GM23338 (cell line): ENCODE measurements around the gene CNOT6. TPM values are rescaled to one million over a fixed set of nuclear protein-coding genes. Genes with fewer than 3 reads are reported as not detected.

ENCODE experiments used
- ATAC-seq: fragments of 200-7000 bp; cut with Tn5 transposase; 3 replicates; pipeline ENCODE4 v1.9.1; 2020
- DNase-seq: peaks from one replicate; pipeline ENCODE4 v3.0.0-alpha.2; 2015; ENCODE audit warnings: low spot score
- H2AFZ ChIP-seq: fragments of 200-600 bp; sonication (generic); 2 replicates; pipeline ENCODE4 v1.8.0; 2016; ENCODE audit warnings: antibody characterized with exemption, mild to moderate bottlenecking, moderate library complexity
- H3F3A ChIP-seq: fragments of 200-600 bp; sonication (generic); replicated peaks from 2 replicates; pipeline ENCODE4 v1.8.0; 2017; ENCODE audit warnings: antibody characterized with exemption, mixed run types, low read depth
- H3K27ac ChIP-seq: fragments of 200-600 bp; sonication (generic); 2 replicates; pipeline ENCODE4 v1.6.1; 2016; ENCODE audit warnings: low read depth
- H3K27me3 ChIP-seq: fragments of 200-600 bp; sonication (generic); 2 replicates; pipeline ENCODE4 v1.8.0; 2016; ENCODE audit warnings: mild to moderate bottlenecking, mixed run types, moderate library complexity; ENCODE audit not compliant: insufficient read depth
- H3K36me3 ChIP-seq: fragments of 200-600 bp; sonication (generic); 2 replicates; pipeline ENCODE4 v1.8.0; 2016; ENCODE audit warnings: mild to moderate bottlenecking; ENCODE audit not compliant: insufficient read depth
- H3K4me1 ChIP-seq: fragments of 200-600 bp; sonication (generic); 2 replicates; pipeline ENCODE4 v1.8.0; 2016; ENCODE audit warnings: mild to moderate bottlenecking, moderate library complexity; ENCODE audit not compliant: insufficient read depth
- H3K4me2 ChIP-seq: fragments of 200-600 bp; sonication (generic); 2 replicates; pipeline ENCODE4 v1.7.1; 2017; ENCODE audit warnings: mixed run types
- H3K4me3 ChIP-seq: fragments of 200-600 bp; sonication (generic); 2 replicates; pipeline ENCODE4 v1.6.1; 2016; ENCODE audit warnings: mixed run types
- H3K79me2 ChIP-seq: fragments of 200-600 bp; sonication (generic); replicated peaks from 2 replicates; pipeline ENCODE4 v1.8.0; 2017; ENCODE audit warnings: mild to moderate bottlenecking; ENCODE audit not compliant: insufficient read depth
- H3K9me2 ChIP-seq: fragments of 200-600 bp; sonication (generic); 2 replicates; pipeline ENCODE4 v1.8.0; 2017; ENCODE audit not compliant: insufficient read depth
- H4K20me1 ChIP-seq: fragments of 200-600 bp; sonication (generic); replicated peaks from 2 replicates; pipeline ENCODE4 v1.8.0; 2017; ENCODE audit warnings: mild to moderate bottlenecking; ENCODE audit not compliant: insufficient read depth
- H3K27ac Mint-ChIP-seq: 2 replicates; pipeline ENCODE4 v1.8.0; 2020; ENCODE audit warnings: inconsistent platforms, mild to moderate bottlenecking, moderate library complexity, mixed read lengths
- H3K27me3 Mint-ChIP-seq: 3 replicates; pipeline ENCODE4 v1.8.0; 2022; ENCODE audit warnings: low read depth, mild to moderate bottlenecking, moderate library complexity, mixed read lengths, inconsistent platforms; ENCODE audit not compliant: insufficient read depth, poor library complexity
- H3K36me3 Mint-ChIP-seq: 3 replicates; pipeline ENCODE4 v1.8.0; 2021; ENCODE audit warnings: low read depth, mild to moderate bottlenecking, inconsistent platforms, moderate library complexity, mixed read lengths
- H3K4me1 Mint-ChIP-seq: 3 replicates; pipeline ENCODE4 v1.8.0; 2020; ENCODE audit warnings: mild to moderate bottlenecking, inconsistent platforms, mixed read lengths
- H3K4me3 Mint-ChIP-seq: 3 replicates; pipeline ENCODE4 v1.8.0; 2021; ENCODE audit warnings: moderate library complexity, mild to moderate bottlenecking, inconsistent platforms, mixed read lengths
- H3K9me3 Mint-ChIP-seq: 3 replicates; pipeline ENCODE4 v1.8.0; 2020; ENCODE audit warnings: moderate library complexity, mild to moderate bottlenecking, inconsistent platforms, mixed read lengths
- CREB1 ChIP-seq: fragments of 250-450 bp; sonication (Bioruptor Pico); IDR thresholded peaks from 2 replicates; pipeline ENCODE4 v1.5.0; 2020; ENCODE audit warnings: low read depth, mild to moderate bottlenecking, moderate library complexity
- JUNB ChIP-seq: IDR thresholded peaks from one replicate; pipeline ENCODE4 v1.6.1; 2016; ENCODE audit warnings: antibody characterized with exemption; ENCODE audit not compliant: unreplicated experiment
- NANOG ChIP-seq: IDR thresholded peaks from 2 replicates; pipeline ENCODE4 v1.6.1; 2016; ENCODE audit warnings: antibody characterized with exemption, borderline replicate concordance
- ZNF331 ChIP-seq: fragments of 250-450 bp; sonication (Bioruptor Pico); IDR thresholded peaks from 2 replicates; pipeline ENCODE4 v1.5.0; 2020; ENCODE audit warnings: low read depth, mild to moderate bottlenecking, moderate library complexity
- polyA plus RNA-seq: library from polyadenylated mRNA; unstranded; fragments of >200 nt; fragmentation: Nextera tagmentation; extraction: Ambion mirVana; gene quantifications from 2 replicates; pipeline ENCODE4 v1.2.1, GENCODE V29; 2016
- total RNA-seq: library from RNA; depleted of rRNA; stranded (reverse); fragments of >200 nt; shearing (Covaris generic); gene quantifications from 2 replicates; pipeline ENCODE4 v1.2.3, GENCODE V29; 2014
- TF ChIP-seq, protein P1 (sequence below): IDR thresholded peaks from 2 replicates; pipeline ENCODE4 v1.6.1; 2016; ENCODE audit warnings: antibody characterized with exemption
- TF ChIP-seq, protein P2 (sequence below), 2 experiments: fragments of 200-600 bp in 1 of 2; sonication (generic) in 1 of 2; conservative IDR thresholded peaks; 2 replicates each; pipeline versions ENCODE4 v1.5.1 to v1.6.1; 2016 to 2017; ENCODE audit warnings: antibody characterized with exemption in 2 of 2, low read depth in 2 of 2, mild to moderate bottlenecking in 2 of 2, moderate library complexity in 1 of 2
- TF ChIP-seq, protein P3 (sequence below): fragments of 250-450 bp; sonication (Bioruptor Pico); IDR thresholded peaks from 2 replicates; pipeline ENCODE4 v1.5.0; 2020; ENCODE audit warnings: mild to moderate bottlenecking, moderate library complexity

Gene CNOT6
- total and polyA plus RNA-seq, 2 experiments from 2014 or later = 14.6 to 38.7 TPM

DNA sequence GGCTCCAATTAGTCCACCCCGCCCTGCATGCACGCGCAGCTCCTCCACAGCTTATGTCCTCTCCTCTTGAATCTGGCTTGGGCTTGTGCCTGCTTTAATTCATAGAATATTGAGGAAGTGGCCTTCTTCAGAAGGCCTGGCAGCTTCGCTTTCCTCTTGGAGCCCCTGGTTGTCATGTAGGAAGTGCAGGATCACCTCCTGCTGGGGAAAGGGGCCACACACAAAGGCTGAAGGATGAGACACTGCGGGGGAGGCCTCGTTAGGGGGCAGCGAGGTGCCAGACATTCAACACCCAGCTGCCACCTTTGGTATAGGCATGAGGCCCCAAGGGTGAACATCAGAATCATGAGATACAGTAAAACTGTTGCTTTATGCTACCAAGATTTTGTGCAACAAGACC, 2.7 kb upstream of the CNOT6 start:
- Mint-ChIP-seq H3K9me3 (peaks cover 38% of the 10 kb centered on the region), H3K27ac (no peak overlapping the region), H3K4me1 (peaks cover 29% of the 10 kb centered on the region), H3K27me3 (peaks cover 13% of the 10 kb centered on the region), H3K36me3 (peaks cover 56% of the 10 kb centered on the region), H3K4me3 (no peak overlapping the region)
- H3K27ac ChIP-seq = no peak overlapping the region
- H3K79me2 ChIP-seq = peaks cover 21% of the 10 kb centered on the region
- ATAC-seq (no peak), DNase-seq (peak; percentile 53)
- TF ChIP-seq, protein P1, sequence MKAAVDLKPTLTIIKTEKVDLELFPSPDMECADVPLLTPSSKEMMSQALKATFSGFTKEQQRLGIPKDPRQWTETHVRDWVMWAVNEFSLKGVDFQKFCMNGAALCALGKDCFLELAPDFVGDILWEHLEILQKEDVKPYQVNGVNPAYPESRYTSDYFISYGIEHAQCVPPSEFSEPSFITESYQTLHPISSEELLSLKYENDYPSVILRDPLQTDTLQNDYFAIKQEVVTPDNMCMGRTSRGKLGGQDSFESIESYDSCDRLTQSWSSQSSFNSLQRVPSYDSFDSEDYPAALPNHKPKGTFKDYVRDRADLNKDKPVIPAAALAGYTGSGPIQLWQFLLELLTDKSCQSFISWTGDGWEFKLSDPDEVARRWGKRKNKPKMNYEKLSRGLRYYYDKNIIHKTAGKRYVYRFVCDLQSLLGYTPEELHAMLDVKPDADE = no peak
- TF ChIP-seq, protein P2, sequence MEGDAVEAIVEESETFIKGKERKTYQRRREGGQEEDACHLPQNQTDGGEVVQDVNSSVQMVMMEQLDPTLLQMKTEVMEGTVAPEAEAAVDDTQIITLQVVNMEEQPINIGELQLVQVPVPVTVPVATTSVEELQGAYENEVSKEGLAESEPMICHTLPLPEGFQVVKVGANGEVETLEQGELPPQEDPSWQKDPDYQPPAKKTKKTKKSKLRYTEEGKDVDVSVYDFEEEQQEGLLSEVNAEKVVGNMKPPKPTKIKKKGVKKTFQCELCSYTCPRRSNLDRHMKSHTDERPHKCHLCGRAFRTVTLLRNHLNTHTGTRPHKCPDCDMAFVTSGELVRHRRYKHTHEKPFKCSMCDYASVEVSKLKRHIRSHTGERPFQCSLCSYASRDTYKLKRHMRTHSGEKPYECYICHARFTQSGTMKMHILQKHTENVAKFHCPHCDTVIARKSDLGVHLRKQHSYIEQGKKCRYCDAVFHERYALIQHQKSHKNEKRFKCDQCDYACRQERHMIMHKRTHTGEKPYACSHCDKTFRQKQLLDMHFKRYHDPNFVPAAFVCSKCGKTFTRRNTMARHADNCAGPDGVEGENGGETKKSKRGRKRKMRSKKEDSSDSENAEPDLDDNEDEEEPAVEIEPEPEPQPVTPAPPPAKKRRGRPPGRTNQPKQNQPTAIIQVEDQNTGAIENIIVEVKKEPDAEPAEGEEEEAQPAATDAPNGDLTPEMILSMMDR (conservative IDR thresholded peaks at IDR 0.05; ENCODE audit: low read depth in 2 of 2) = peak; percentile 18 to 58; a peak in 3 of 4 replicates
- H3F3A ChIP-seq = 0 out of 2 replicates have a peak, but pooled peaks cover 4% of the 10 kb centered on the region
- H3K9me2 ChIP-seq = no peaks in the 10 kb centered on the region
- no peaks in the 10 kb centered on the region for H3K27me3 ChIP-seq
- no peak overlapping the region for H2AFZ ChIP-seq
- H3K4me2 ChIP-seq = peak overlapping the region; percentile 57
- 0 out of 2 replicates have a peak overlapping the region, but pooled peaks have one; percentile 30 for H3K4me3 ChIP-seq
- peaks cover 12% of the 10 kb centered on the region for H4K20me1 ChIP-seq
- H3K4me1 ChIP-seq = peaks cover 24% of the 10 kb centered on the region
- peaks cover 6% of the 10 kb centered on the region; the same call in 1 of the 2 replicates for H3K36me3 ChIP-seq

DNA sequence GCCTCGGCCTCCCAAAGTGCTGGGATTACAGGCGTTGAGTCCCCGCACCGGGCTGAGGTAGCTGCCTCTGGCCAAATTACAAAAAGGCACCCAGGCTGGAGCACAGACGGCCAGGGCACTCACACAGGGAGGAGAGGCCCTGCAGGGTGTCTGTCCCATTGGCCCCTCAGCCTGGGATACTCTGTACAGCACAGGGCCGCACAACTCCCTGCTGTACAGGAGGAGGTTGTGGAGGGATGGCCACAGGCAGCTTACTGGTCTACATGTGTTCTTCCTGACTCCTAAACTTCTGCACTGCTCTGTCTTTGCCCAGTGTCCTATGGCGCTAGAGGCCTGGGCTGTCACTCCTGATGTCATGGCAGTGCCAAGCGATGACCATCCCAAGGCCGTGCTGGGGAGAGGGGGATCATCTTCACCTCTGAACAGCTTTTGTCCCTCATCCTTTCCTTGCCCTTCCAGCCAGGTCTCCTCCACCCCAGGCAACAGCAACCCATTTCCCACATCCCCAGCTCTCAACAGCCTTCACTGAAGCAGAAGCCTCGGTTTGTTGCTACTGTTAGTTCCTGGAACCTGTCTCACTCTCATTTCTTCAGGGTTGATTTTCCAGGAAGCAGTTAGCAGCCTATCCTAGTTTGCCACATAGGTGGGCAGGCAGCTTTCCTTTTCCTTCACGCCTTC, 1.8 kb upstream of the CNOT6 start:
- no peak overlapping the region for H3K27ac Mint-ChIP-seq
- H3K4me3 ChIP-seq = no peak overlapping the region
- H3K4me2 ChIP-seq = no peak overlapping the region
- TF ChIP-seq ZNF331 (CRISPR knock-in tag) = no peak
- TF ChIP-seq, protein P2 (conservative IDR thresholded peaks at IDR 0.05; ENCODE audit: low read depth in 2 of 2) = no peak
- TF ChIP-seq, protein P3, sequence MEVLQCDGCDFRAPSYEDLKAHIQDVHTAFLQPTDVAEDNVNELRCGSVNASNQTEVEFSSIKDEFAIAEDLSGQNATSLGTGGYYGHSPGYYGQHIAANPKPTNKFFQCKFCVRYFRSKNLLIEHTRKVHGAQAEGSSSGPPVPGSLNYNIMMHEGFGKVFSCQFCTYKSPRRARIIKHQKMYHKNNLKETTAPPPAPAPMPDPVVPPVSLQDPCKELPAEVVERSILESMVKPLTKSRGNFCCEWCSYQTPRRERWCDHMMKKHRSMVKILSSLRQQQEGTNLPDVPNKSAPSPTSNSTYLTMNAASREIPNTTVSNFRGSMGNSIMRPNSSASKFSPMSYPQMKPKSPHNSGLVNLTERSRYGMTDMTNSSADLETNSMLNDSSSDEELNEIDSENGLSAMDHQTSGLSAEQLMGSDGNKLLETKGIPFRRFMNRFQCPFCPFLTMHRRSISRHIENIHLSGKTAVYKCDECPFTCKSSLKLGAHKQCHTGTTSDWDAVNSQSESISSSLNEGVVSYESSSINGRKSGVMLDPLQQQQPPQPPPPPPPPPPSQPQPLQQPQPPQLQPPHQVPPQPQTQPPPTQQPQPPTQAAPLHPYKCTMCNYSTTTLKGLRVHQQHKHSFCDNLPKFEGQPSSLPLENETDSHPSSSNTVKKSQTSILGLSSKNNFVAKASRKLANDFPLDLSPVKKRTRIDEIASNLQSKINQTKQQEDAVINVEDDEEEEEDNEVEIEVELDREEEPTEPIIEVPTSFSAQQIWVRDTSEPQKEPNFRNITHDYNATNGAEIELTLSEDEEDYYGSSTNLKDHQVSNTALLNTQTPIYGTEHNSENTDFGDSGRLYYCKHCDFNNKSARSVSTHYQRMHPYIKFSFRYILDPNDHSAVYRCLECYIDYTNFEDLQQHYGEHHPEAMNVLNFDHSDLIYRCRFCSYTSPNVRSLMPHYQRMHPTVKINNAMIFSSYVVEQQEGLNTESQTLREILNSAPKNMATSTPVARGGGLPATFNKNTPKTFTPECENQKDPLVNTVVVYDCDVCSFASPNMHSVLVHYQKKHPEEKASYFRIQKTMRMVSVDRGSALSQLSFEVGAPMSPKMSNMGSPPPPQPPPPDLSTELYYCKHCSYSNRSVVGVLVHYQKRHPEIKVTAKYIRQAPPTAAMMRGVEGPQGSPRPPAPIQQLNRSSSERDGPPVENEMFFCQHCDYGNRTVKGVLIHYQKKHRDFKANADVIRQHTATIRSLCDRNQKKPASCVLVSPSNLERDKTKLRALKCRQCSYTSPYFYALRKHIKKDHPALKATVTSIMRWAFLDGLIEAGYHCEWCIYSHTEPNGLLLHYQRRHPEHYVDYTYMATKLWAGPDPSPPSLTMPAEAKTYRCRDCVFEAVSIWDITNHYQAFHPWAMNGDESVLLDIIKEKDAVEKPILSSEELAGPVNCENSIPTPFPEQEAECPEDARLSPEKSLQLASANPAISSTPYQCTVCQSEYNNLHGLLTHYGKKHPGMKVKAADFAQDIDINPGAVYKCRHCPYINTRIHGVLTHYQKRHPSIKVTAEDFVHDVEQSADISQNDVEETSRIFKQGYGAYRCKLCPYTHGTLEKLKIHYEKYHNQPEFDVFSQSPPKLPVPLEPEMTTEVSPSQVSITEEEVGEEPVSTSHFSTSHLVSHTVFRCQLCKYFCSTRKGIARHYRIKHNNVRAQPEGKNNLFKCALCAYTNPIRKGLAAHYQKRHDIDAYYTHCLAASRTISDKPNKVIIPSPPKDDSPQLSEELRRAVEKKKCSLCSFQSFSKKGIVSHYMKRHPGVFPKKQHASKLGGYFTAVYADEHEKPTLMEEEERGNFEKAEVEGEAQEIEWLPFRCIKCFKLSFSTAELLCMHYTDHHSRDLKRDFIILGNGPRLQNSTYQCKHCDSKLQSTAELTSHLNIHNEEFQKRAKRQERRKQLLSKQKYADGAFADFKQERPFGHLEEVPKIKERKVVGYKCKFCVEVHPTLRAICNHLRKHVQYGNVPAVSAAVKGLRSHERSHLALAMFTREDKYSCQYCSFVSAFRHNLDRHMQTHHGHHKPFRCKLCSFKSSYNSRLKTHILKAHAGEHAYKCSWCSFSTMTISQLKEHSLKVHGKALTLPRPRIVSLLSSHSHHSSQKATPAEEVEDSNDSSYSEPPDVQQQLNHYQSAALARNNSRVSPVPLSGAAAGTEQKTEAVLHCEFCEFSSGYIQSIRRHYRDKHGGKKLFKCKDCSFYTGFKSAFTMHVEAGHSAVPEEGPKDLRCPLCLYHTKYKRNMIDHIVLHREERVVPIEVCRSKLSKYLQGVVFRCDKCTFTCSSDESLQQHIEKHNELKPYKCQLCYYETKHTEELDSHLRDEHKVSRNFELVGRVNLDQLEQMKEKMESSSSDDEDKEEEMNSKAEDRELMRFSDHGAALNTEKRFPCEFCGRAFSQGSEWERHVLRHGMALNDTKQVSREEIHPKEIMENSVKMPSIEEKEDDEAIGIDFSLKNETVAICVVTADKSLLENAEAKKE (CRISPR knock-in tag) = no peak
- no peak for TF ChIP-seq JUNB
- no peak for TF ChIP-seq CREB1 (CRISPR knock-in tag)
- TF ChIP-seq, protein P1 = no peak
- TF ChIP-seq NANOG = no peak

More for the DNA sequence above, 1.8 kb upstream of the CNOT6 start:
- no peaks in the 10 kb centered on the region for H3K9me2 ChIP-seq
- Mint-ChIP-seq H3K9me3 (peaks cover 30% of the 10 kb centered on the region), H3K4me1 (peaks cover 29% of the 10 kb centered on the region), H3K27me3 (peaks cover 11% of the 10 kb centered on the region), H3K4me3 (no peak overlapping the region), H3K36me3 (peaks cover 55% of the 10 kb centered on the region)
- H3K4me1 ChIP-seq = peaks cover 24% of the 10 kb centered on the region
- H3K27ac ChIP-seq = no peak overlapping the region
- no peak for DNase-seq
- peaks cover 30% of the 10 kb centered on the region for H3K79me2 ChIP-seq
- ATAC-seq = no peak
- H3K36me3 ChIP-seq = peaks cover 10% of the 10 kb centered on the region; the same call in 1 of the 2 replicates
- H3K27me3 ChIP-seq = no peaks in the 10 kb centered on the region
- no peak overlapping the region for H2AFZ ChIP-seq
- H4K20me1 ChIP-seq = peaks cover 20% of the 10 kb centered on the region
- 0 out of 2 replicates have a peak, but pooled peaks cover 4% of the 10 kb centered on the region for H3F3A ChIP-seq
